Measurements from ENCODE around the gene POLR3B. TPM values are rescaled to one million over a fixed set of nuclear protein-coding genes. Genes with fewer than 3 reads are reported as not detected.
A peak's percentile ranks its signal among the peaks of the same experiment; 100 is the strongest.

The POLR3B gene
- total RNA-seq (ENCODE audit: unreplicated experiment): 7.5 TPM
- long read RNA-seq, partial matches to known transcripts: 0 of 2 reads
- long read RNA-seq, other reads (novel, unspliced or antisense): 2 of 2 reads

GRCh38 chr12:106357549-106358395, at the start of gene POLR3B:
Gene POLR3B, plus strand, starts transcription at chr12:106357748. Its CDS starts 132 bp downstream, at chr12:106357880.
- Mint-ChIP-seq H3K27me3 (ENCODE audit: unreplicated experiment) (no peaks in the 10 kb centered on the region), H3K4me1 (ENCODE audit: unreplicated experiment) (peaks cover 7% of the 10 kb centered on the region), H3K36me3 (ENCODE audit: low read depth, unreplicated experiment) (no peaks in the 10 kb centered on the region), H3K4me3 (ENCODE audit: unreplicated experiment) (peak within 1 kb of the TSS; percentile 94), H3K9me3 (ENCODE audit: unreplicated experiment) (no peaks in the 10 kb centered on the region), H3K27ac (ENCODE audit: unreplicated experiment) (peak within 1 kb of the TSS; percentile 78)
- peak; percentile 92 for DNase-seq (ENCODE audit: low spot score)
- peak; percentile 81 for TF ChIP-seq CTCF (IDR thresholded peaks at IDR 0.05; ENCODE audit: unreplicated experiment)

- H3K36me3 Mint-ChIP-seq (ENCODE audit: low read depth, unreplicated experiment): no peaks in the 10 kb centered on the region
- peaks cover 4% of the 10 kb centered on the region for H3K4me1 Mint-ChIP-seq (ENCODE audit: unreplicated experiment)
- DNase-seq (ENCODE audit: low spot score): no peak
- peaks cover 7% of the 10 kb centered on the region for H3K27me3 Mint-ChIP-seq (ENCODE audit: unreplicated experiment)
- no peak for TF ChIP-seq CTCF (IDR thresholded peaks at IDR 0.05; ENCODE audit: unreplicated experiment)
- H3K27ac Mint-ChIP-seq (ENCODE audit: unreplicated experiment): no peak overlapping the region
- no peaks in the 10 kb centered on the region for H3K9me3 Mint-ChIP-seq (ENCODE audit: unreplicated experiment)
- H3K4me3 Mint-ChIP-seq (ENCODE audit: unreplicated experiment): no peak overlapping the region
Measured at GRCh38 chr12:106308121-106308520, 49.4 kb upstream of the POLR3B start.

- Mint-ChIP-seq H3K27me3 (ENCODE audit: unreplicated experiment) (peaks cover 4% of the 10 kb centered on the region), H3K4me1 (ENCODE audit: unreplicated experiment) (peaks cover 4% of the 10 kb centered on the region), H3K9me3 (ENCODE audit: unreplicated experiment) (no peaks in the 10 kb centered on the region), H3K4me3 (ENCODE audit: unreplicated experiment) (no peak overlapping the region), H3K27ac (ENCODE audit: unreplicated experiment) (no peak overlapping the region), H3K36me3 (ENCODE audit: low read depth, unreplicated experiment) (no peaks in the 10 kb centered on the region)
- TF ChIP-seq CTCF (IDR thresholded peaks at IDR 0.05; ENCODE audit: unreplicated experiment): no peak
- no peak for DNase-seq (ENCODE audit: low spot score)
Measured at GRCh38 chr12:106308611-106309010, 48.9 kb upstream of the POLR3B start.

- H3K27ac Mint-ChIP-seq (ENCODE audit: unreplicated experiment): no peak overlapping the region
- no peaks in the 10 kb centered on the region for H3K9me3 Mint-ChIP-seq (ENCODE audit: unreplicated experiment)
- no peak for DNase-seq (ENCODE audit: low spot score)
- no peak overlapping the region for H3K4me3 Mint-ChIP-seq (ENCODE audit: unreplicated experiment)
- no peaks in the 10 kb centered on the region for H3K36me3 Mint-ChIP-seq (ENCODE audit: low read depth, unreplicated experiment)
- TF ChIP-seq CTCF (IDR thresholded peaks at IDR 0.05; ENCODE audit: unreplicated experiment): no peak
- H3K4me1 Mint-ChIP-seq (ENCODE audit: unreplicated experiment): no peaks in the 10 kb centered on the region
- H3K27me3 Mint-ChIP-seq (ENCODE audit: unreplicated experiment): peaks cover 4% of the 10 kb centered on the region
Measured at GRCh38 chr12:106309671-106310505, 47.7 kb upstream of the POLR3B start.

Measured in endothelial cell (in vitro differentiated cells).